ENCODE results near the gene NAPB. TPM values are rescaled to one million over a fixed set of nuclear protein-coding genes. Genes with fewer than 3 reads are reported as not detected.

Gene NAPB
- total RNA-seq, 1 experiment from 2014 or later, result 5.8 TPM

DNA sequence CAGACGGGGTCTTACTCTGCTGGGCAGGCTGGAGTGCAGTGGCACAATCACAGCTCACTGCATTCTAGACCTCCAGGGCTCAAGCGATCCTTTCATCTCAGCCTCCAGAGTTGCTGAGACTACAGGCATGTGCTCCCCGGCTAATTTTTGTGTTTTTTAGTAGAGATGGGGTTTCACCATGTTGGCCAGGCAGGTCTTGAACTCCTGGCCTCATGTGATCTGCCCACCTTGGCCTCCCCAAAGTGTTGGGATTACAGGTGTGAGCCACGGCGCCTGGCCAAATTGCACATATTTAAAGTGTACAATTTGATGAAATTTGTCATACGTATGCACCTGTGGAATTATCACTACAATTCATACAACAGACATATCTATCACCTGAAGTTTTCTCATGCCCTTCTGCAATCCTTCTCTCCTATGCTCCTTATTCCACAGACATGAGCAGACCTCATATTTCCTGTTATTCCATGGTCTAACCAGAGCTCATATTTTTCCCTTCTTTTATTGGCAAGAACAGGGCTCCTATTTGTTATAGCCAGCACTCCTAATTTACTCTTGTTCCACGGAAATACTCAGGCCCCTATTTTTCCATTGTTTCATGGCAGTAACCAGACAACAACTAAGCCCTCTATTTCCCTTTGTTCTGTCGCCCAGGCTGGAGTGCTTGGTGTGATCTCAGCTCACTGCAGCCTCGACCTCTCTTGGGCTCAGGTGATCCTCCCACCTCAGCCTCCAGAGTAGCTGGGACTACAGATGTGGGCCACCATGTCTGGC, 16.0 kb upstream of the NAPB start:
- no peaks in the 10 kb centered on the region for H3K9me3 ChIP-seq (ENCODE audit: control insufficient read depth, insufficient read depth, low read depth, low read length)
- ChIA-PET CTCF (interaction anchor here (0.5 to 1.1 kb wide), 2 partner anchors 12 to 18 kb away, joined by 3 to 10 read pairs; no protein-coding TSS in a partner anchor), POLR2A (no interaction called here)
- no peak for DNase-seq (ENCODE audit: low read depth, low spot score)
- no peak overlapping the region for H3K27ac ChIP-seq (ENCODE audit: low read length)
- in situ Hi-C loops (cut with HindIII; ENCODE audit: low pct_unique_long_range_greater_than_20kb, low sequenced_read_pairs) (no loop called here), intact Hi-C loops (cut with micrococcal nuclease; ENCODE audit: unreplicated experiment) (no loop called here)
- TF ChIP-seq POLR2AphosphoS5 (IDR thresholded peaks at IDR 0.05; ENCODE audit: low read depth, low read length) (no peak), SIN3A (IDR thresholded peaks at IDR 0.05; ENCODE audit: borderline replicate concordance, insufficient read depth, low read depth, low read length) (no peak)
- no peaks in the 10 kb centered on the region for H3K36me3 ChIP-seq (ENCODE audit: control insufficient read depth, insufficient read depth, low read length)
- H3K4me3 ChIP-seq (ENCODE audit: low read depth in 2 of 2, low read length in 2 of 2), result no peak overlapping the region
- BruUV-seq (replicated peaks), result no TSS peak
- ATAC-seq, result no peak
- no peaks in the 10 kb centered on the region for H3K27me3 ChIP-seq (ENCODE audit: control insufficient read depth, insufficient read depth, low read length)
- no peaks in the 10 kb centered on the region for H3K4me1 ChIP-seq (ENCODE audit: control insufficient read depth, insufficient read depth, low read length)

DNA sequence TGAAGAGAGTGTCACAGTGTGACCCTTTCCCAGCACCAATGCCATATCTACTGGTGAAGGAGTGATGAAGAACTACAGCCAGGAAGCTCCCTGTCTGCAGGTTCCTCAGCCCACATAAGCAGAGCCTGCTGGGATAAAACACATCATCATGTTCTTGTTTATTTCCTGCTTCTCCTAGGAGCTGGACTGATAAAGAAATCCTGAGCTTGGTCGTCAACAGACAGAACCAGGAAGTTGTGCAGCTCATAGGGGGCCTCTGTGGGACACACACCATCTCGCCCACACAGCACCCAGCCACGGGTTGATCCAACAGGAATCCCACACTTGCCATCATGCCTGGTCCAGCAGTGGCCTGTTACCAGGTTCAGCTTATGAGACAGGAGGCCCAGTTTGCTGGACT, 15.4 kb upstream of the NAPB start:
- Histone ChIP-seq H3K9me3 (ENCODE audit: control insufficient read depth, insufficient read depth, low read depth, low read length) (no peaks in the 10 kb centered on the region), H3K4me1 (ENCODE audit: control insufficient read depth, insufficient read depth, low read length) (no peaks in the 10 kb centered on the region), H3K27ac (ENCODE audit: low read length) (no peak overlapping the region), H3K27me3 (ENCODE audit: control insufficient read depth, insufficient read depth, low read length) (no peaks in the 10 kb centered on the region), H3K4me3 (ENCODE audit: low read depth in 2 of 2, low read length in 2 of 2) (no peak overlapping the region), H3K36me3 (ENCODE audit: control insufficient read depth, insufficient read depth, low read length) (no peaks in the 10 kb centered on the region)
- ChIA-PET CTCF (interaction anchor here (0.5 to 1.1 kb wide), 2 partner anchors 13 to 18 kb away, joined by 3 to 10 read pairs; no protein-coding TSS in a partner anchor), POLR2A (interaction anchor here (0.7 kb wide), 1 partner anchor 871 kb away, joined by 10 read pairs; no protein-coding TSS in a partner anchor)
- in situ Hi-C loops (cut with HindIII; ENCODE audit: low pct_unique_long_range_greater_than_20kb, low sequenced_read_pairs) (no loop called here), intact Hi-C loops (cut with micrococcal nuclease; ENCODE audit: unreplicated experiment) (no loop called here)
- ATAC-seq (no peak), DNase-seq (ENCODE audit: low read depth, low spot score) (no peak)
- BruUV-seq (replicated peaks), result no TSS peak
- TF ChIP-seq TCF7L2 (IDR thresholded peaks at IDR 0.05; ENCODE audit: low read depth, low read length) (no peak), SIN3A (IDR thresholded peaks at IDR 0.05; ENCODE audit: borderline replicate concordance, insufficient read depth, low read depth, low read length) (no peak), POLR2AphosphoS5 (IDR thresholded peaks at IDR 0.05; ENCODE audit: low read depth, low read length) (no peak)
- TF ChIP-seq, protein P1, sequence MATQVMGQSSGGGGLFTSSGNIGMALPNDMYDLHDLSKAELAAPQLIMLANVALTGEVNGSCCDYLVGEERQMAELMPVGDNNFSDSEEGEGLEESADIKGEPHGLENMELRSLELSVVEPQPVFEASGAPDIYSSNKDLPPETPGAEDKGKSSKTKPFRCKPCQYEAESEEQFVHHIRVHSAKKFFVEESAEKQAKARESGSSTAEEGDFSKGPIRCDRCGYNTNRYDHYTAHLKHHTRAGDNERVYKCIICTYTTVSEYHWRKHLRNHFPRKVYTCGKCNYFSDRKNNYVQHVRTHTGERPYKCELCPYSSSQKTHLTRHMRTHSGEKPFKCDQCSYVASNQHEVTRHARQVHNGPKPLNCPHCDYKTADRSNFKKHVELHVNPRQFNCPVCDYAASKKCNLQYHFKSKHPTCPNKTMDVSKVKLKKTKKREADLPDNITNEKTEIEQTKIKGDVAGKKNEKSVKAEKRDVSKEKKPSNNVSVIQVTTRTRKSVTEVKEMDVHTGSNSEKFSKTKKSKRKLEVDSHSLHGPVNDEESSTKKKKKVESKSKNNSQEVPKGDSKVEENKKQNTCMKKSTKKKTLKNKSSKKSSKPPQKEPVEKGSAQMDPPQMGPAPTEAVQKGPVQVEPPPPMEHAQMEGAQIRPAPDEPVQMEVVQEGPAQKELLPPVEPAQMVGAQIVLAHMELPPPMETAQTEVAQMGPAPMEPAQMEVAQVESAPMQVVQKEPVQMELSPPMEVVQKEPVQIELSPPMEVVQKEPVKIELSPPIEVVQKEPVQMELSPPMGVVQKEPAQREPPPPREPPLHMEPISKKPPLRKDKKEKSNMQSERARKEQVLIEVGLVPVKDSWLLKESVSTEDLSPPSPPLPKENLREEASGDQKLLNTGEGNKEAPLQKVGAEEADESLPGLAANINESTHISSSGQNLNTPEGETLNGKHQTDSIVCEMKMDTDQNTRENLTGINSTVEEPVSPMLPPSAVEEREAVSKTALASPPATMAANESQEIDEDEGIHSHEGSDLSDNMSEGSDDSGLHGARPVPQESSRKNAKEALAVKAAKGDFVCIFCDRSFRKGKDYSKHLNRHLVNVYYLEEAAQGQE (IDR thresholded peaks at IDR 0.05; ENCODE audit: insufficient read depth in 1 of 2, low read depth in 2 of 2, low read length in 1 of 2), result no peak
- TF ChIP-seq, protein P2, sequence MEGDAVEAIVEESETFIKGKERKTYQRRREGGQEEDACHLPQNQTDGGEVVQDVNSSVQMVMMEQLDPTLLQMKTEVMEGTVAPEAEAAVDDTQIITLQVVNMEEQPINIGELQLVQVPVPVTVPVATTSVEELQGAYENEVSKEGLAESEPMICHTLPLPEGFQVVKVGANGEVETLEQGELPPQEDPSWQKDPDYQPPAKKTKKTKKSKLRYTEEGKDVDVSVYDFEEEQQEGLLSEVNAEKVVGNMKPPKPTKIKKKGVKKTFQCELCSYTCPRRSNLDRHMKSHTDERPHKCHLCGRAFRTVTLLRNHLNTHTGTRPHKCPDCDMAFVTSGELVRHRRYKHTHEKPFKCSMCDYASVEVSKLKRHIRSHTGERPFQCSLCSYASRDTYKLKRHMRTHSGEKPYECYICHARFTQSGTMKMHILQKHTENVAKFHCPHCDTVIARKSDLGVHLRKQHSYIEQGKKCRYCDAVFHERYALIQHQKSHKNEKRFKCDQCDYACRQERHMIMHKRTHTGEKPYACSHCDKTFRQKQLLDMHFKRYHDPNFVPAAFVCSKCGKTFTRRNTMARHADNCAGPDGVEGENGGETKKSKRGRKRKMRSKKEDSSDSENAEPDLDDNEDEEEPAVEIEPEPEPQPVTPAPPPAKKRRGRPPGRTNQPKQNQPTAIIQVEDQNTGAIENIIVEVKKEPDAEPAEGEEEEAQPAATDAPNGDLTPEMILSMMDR (IDR thresholded peaks at IDR 0.05), result no peak
